Activated CD8-positive, alpha-beta T cell treated with anti-CD3 and anti-CD28 coated beads for 36 hours (primary cell): ENCODE results near the gene LOXL4. TPM values are rescaled to one million over a fixed set of nuclear protein-coding genes. Genes with fewer than 3 reads are reported as not detected.

Source experiments
- ATAC-seq: fragments of 200-7000 bp; cut with Tn5 transposase; one replicate; pipeline ENCODE4 v1.10.0; 2021; ENCODE audit warnings: mild to moderate bottlenecking, moderate library complexity
- CTCF ChIA-PET: fragments of 350-600 bp; sonication (Branson Sonifier 250); formaldehyde crosslinking; loops from one replicate; lab custom pipeline; 2021; ENCODE audit warnings: antibody characterized with exemption; lab: Charles Lee
- POLR2A ChIA-PET: fragments of 350-600 bp; sonication (Branson Sonifier 250); formaldehyde crosslinking; loops from one replicate; lab custom pipeline; 2021; ENCODE audit warnings: antibody characterized with exemption; lab: Charles Lee
- DNase-seq: peaks from one replicate; pipeline ENCODE4 v3.0.0-alpha.2; 2020
- H3K27ac Mint-ChIP-seq: one replicate; pipeline ENCODE4 v1.8.0; 2021; ENCODE audit warnings: mild to moderate bottlenecking, mixed read lengths
- H3K27me3 Mint-ChIP-seq: one replicate; pipeline ENCODE4 v1.8.0; 2021; ENCODE audit warnings: mixed read lengths
- H3K36me3 Mint-ChIP-seq: one replicate; pipeline ENCODE4 v1.8.0; 2021; ENCODE audit warnings: low read depth, mixed read lengths
- H3K4me1 Mint-ChIP-seq: one replicate; pipeline ENCODE4 v1.8.0; 2021; ENCODE audit warnings: low read depth, mixed read lengths
- H3K4me3 Mint-ChIP-seq: one replicate; pipeline ENCODE4 v1.8.0; 2021; ENCODE audit warnings: mild to moderate bottlenecking, moderate library complexity, mixed read lengths
- H3K9me3 Mint-ChIP-seq: one replicate; pipeline ENCODE4 v1.8.0; 2021; ENCODE audit warnings: mixed read lengths
- intact Hi-C: fragments of 100-400 bp; cut with micrococcal nuclease; formaldehyde crosslinking; loops from one replicate; pipeline ENCODE4 v1.10.0; 2022
- total RNA-seq, 2 experiments: library from RNA; stranded (reverse); gene quantifications; one replicate each; pipeline ENCODE4 v1.2.3, GENCODE V29; 2021
- TF ChIP-seq, protein P1 (sequence below): fragments of 200-600 bp; IDR thresholded peaks from one replicate; pipeline ENCODE4 v1.8.0; 2022; ENCODE audit warnings: antibody characterized with exemption, mild to moderate bottlenecking

Gene LOXL4
- total RNA-seq, 2 experiments from 2014 or later, result not detected

DNA sequence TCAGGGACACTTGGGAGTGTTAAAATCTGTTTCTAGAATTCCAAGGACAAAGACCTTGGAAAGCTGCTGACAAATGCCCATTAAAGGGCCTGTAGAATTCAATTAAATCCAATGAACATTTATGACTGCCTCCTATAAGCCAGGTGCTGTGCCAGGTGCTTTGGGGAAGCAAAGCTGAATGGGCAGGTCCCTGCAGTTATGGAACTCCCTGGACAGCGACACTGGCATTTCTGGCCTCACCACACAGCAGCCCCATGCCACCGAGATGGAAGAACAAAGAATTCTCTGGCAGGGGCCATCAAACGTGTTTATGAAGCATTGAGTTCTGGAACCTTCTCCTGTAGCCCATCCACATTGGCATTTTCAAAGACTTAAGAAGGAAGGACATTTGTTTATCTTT is 45.6 kb upstream of the LOXL4 start:
- no peak overlapping the region for H3K4me3 Mint-ChIP-seq
- intact Hi-C loops, result loop anchor here (10.0 kb wide), 1 partner anchor 139 kb away; no protein-coding TSS in a partner anchor
- ChIA-PET POLR2A (no interaction called here), CTCF (interaction anchor here (1.0 to 1.5 kb wide), 3 partner anchors 18 to 285 kb away, joined by 3 read pairs; no protein-coding TSS in a partner anchor)
- no peak overlapping the region for H3K27ac Mint-ChIP-seq
- H3K36me3 Mint-ChIP-seq, result no peaks in the 10 kb centered on the region
- ATAC-seq, result no peak
- no peak for DNase-seq
- H3K4me1 Mint-ChIP-seq, result no peaks in the 10 kb centered on the region
- peaks cover 17% of the 10 kb centered on the region for H3K27me3 Mint-ChIP-seq
- TF ChIP-seq, protein P1, sequence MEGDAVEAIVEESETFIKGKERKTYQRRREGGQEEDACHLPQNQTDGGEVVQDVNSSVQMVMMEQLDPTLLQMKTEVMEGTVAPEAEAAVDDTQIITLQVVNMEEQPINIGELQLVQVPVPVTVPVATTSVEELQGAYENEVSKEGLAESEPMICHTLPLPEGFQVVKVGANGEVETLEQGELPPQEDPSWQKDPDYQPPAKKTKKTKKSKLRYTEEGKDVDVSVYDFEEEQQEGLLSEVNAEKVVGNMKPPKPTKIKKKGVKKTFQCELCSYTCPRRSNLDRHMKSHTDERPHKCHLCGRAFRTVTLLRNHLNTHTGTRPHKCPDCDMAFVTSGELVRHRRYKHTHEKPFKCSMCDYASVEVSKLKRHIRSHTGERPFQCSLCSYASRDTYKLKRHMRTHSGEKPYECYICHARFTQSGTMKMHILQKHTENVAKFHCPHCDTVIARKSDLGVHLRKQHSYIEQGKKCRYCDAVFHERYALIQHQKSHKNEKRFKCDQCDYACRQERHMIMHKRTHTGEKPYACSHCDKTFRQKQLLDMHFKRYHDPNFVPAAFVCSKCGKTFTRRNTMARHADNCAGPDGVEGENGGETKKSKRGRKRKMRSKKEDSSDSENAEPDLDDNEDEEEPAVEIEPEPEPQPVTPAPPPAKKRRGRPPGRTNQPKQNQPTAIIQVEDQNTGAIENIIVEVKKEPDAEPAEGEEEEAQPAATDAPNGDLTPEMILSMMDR, result no peak
- H3K9me3 Mint-ChIP-seq, result no peaks in the 10 kb centered on the region

DNA sequence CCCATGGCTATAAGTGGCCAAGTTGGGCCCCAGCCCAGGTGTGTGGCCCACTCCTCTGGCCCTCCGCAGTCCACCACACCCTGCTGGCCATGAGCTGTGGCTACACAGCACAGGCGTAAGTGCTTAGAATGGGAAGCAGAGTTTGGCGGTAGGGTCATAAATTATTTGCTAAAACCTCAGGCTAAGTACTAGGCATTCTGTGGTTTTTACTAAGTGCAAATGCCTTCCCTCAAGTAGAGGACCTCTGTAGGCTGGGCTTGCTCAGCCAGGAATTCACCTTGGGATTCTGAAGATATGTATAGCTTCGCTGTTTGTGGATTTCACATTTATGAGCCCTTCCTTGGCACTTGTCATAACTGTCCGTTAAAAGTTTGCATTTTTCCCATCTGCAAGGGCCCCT is 44.8 kb upstream of the LOXL4 start:
- H3K4me3 Mint-ChIP-seq, result no peak overlapping the region
- TF ChIP-seq, protein P1, result no peak
- CTCF ChIA-PET, result interaction anchor here (1.2 kb wide), 1 partner anchor 284 kb away, joined by 3 read pairs; no protein-coding TSS in a partner anchor
- DNase-seq (no peak), ATAC-seq (no peak)
- no peaks in the 10 kb centered on the region for H3K9me3 Mint-ChIP-seq
- POLR2A ChIA-PET, result no interaction called here
- peaks cover 21% of the 10 kb centered on the region for H3K27me3 Mint-ChIP-seq
- H3K27ac Mint-ChIP-seq, result no peak overlapping the region
- intact Hi-C loops, result loop anchor here (10.0 kb wide), 1 partner anchor 138 kb away; no protein-coding TSS in a partner anchor
- no peaks in the 10 kb centered on the region for H3K36me3 Mint-ChIP-seq
- H3K4me1 Mint-ChIP-seq, result no peaks in the 10 kb centered on the region

DNA sequence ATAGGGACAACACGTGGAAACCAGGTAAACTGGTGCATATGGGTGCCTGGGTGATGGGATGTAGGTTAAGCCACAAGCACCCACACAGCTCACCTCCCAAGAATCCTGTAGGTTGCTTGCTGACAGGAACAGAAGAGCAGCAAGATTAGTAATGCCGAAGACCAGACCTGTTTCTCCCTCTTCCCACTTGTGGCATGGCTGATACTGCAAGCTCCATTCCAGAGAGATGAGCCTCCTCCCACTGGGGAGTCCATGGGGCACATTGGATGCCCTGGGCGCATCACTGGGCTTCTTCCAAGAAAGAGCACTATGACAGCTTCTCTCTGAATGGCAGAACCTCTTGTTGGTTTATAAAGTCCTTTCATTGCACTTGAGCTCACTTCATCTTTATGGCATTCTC is 44.4 kb upstream of the LOXL4 start:
- ATAC-seq (no peak), DNase-seq (no peak)
- intact Hi-C loops, result loop anchor here (10.0 kb wide), 1 partner anchor 138 kb away; no protein-coding TSS in a partner anchor
- ChIA-PET POLR2A (no interaction called here), CTCF (interaction anchor here (1.2 kb wide), 1 partner anchor 284 kb away, joined by 3 read pairs; no protein-coding TSS in a partner anchor)
- no peaks in the 10 kb centered on the region for H3K9me3 Mint-ChIP-seq
- no peaks in the 10 kb centered on the region for H3K36me3 Mint-ChIP-seq
- no peak overlapping the region for H3K4me3 Mint-ChIP-seq
- H3K27me3 Mint-ChIP-seq, result peaks cover 22% of the 10 kb centered on the region
- TF ChIP-seq, protein P1, result no peak
- H3K27ac Mint-ChIP-seq, result no peak overlapping the region
- H3K4me1 Mint-ChIP-seq, result no peaks in the 10 kb centered on the region

DNA sequence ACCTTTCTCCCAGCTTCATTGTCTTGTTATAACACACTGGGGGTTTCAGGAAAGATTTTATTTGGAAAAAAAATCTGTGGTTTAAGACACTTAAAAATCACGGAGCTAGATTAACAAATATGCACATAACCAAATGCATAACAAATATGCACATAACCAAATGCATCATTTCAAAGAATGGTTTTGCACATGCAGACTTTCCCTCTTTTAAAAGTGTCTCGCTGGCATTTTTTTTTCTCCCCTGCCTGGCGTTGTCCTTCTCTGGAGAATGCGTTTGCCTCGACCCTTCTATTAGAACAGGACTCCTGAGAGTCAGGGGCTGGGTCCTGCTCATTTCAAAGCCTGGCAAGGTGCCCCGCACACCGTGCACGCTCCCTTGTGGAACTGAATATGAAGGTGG is 42.7 kb upstream of the LOXL4 start:
- Mint-ChIP-seq H3K27ac (no peak overlapping the region), H3K9me3 (no peaks in the 10 kb centered on the region), H3K4me1 (no peaks in the 10 kb centered on the region), H3K36me3 (no peaks in the 10 kb centered on the region), H3K27me3 (peaks cover 19% of the 10 kb centered on the region), H3K4me3 (no peak overlapping the region)
- ChIA-PET CTCF (interaction anchor here (2.6 kb wide), 1 partner anchor 139 kb away, joined by 18 read pairs; no protein-coding TSS in a partner anchor), POLR2A (no interaction called here)
- TF ChIP-seq, protein P1, result no peak
- intact Hi-C loops, result loop anchor here (10.0 kb wide), 1 partner anchor 136 kb away; no protein-coding TSS in a partner anchor
- ATAC-seq, result no peak
- no peak for DNase-seq
